Measurements from ENCODE around the gene JAML.

- no peak for TF ChIP-seq CTCF (IDR thresholded peaks at IDR 0.05)
- TF ChIP-seq POLR2A (IDR thresholded peaks at IDR 0.05) = no peak
- TF ChIP-seq POLR2AphosphoS5 (IDR thresholded peaks at IDR 0.05) = no peak
These were observed 4.5 kb upstream of the JAML start for GRCh38 chr11:118229274-118229847.

All from breast epithelium (tissue), 3 donors.